H1 (cell line): ENCODE measurements around the gene BTF3L4. TPM values are rescaled to one million over a fixed set of nuclear protein-coding genes. Genes with fewer than 3 reads are reported as not detected.

Source experiments
- CBX5 ChIP-seq: fragments of 300-800, 300-1000 bp; sonication (generic); IDR thresholded peaks from 2 replicates; pipeline ENCODE4 v1.7.1; 2016; ENCODE audit warnings: antibody characterized with exemption, low read length, low read depth
- HDAC6 ChIP-seq: IDR thresholded peaks from one replicate; pipeline ENCODE4 v1.7.1; 2012; ENCODE audit warnings: low read depth, mild to moderate bottlenecking, inconsistent platforms, low read length, moderate library complexity
- JUN ChIP-seq: IDR thresholded peaks from 2 replicates; pipeline ENCODE4 v1.6.1; 2011; ENCODE audit warnings: low read depth, mild to moderate bottlenecking, improper control_type of control experiment, low read length
- KDM4A ChIP-seq: IDR thresholded peaks from one replicate; pipeline ENCODE4 v1.7.1; 2012; ENCODE audit warnings: low read depth, mild to moderate bottlenecking, moderate library complexity, low read length, inconsistent platforms; ENCODE audit not compliant: severe bottlenecking
- NRF1 ChIP-seq: IDR thresholded peaks from 2 replicates; pipeline ENCODE4 v1.6.1; 2011; ENCODE audit warnings: mild to moderate bottlenecking, low read depth, low read length, improper control_type of control experiment
- POLR2A ChIP-seq, 2 experiments: IDR thresholded peaks; 1 replicate in 1 of 2; 2 replicates in 1 of 2; pipeline ENCODE4 v1.6.1; 2011; ENCODE audit warnings: low read depth in 2 of 2, low read length in 2 of 2, mild to moderate bottlenecking in 2 of 2; ENCODE audit errors: control extremely low read depth in 1 of 2
- SP2 ChIP-seq: IDR thresholded peaks from 2 replicates; pipeline ENCODE4 v1.6.1; 2012; ENCODE audit warnings: mild to moderate bottlenecking, low read length, inconsistent platforms
- polyA plus RNA-seq, 7 experiments: library from polyadenylated mRNA; depleted of rRNA in 3 of 7; stranded (reverse) in 5 of 7; unstranded in 2 of 7; fragments of >200 nt in 5 of 7; fragments of 200-250 nt in 2 of 7; gene quantifications; 1 replicate in 5 of 7; 2 replicates in 1 of 7; 4 replicates in 1 of 7; pipeline versions ENCODE4 v1.2.1 to v1.2.3, GENCODE V29; 2011 to 2013; ENCODE audit warnings: missing spikeins in 2 of 7, mixed read lengths in 2 of 7
- total RNA-seq: library from RNA; stranded (reverse); fragmentation: NEBNext Ultra II Directional; extraction: Animal tissue kit (Norgen Biotek cat#: 25700); gene quantifications from 2 replicates; pipeline ENCODE4 v1.2.1, GENCODE V29; 2021

The BTF3L4 gene
- total and polyA plus RNA-seq, 2 of the 8 experiments (the other 6 are each of a cell fraction or from before 2014, with no cell fraction given) = 76.1 to 98.3 TPM

DNA sequence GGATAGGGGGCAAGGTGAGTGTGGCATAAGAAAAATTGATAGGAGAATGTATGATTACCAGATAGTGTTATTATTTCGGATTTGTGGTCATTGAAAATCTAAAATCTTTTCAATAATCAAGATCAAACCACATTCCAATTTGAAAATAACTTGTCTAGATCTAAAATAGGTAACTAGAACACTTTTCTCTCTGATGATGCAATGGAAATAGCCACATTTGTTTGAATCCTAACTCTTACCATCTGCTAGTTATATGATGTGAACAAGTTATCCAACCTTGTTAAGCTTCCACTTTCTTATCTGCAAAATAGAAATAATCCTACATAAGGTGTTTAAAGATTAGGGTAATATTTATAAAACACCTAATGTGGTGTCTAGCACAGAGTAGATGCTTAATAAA lies 3.8 kb downstream of the BTF3L4 start (continued):
- no peak for TF ChIP-seq NRF1
- no peak for TF ChIP-seq POLR2A (IDR thresholded peaks at IDR 0.05; ENCODE audit: control extremely low read depth in 1 of 2, low read depth in 2 of 2, low read length in 2 of 2)
- TF ChIP-seq JUN = no peak
- TF ChIP-seq CBX5 = no peak
- TF ChIP-seq KDM4A = no peak
- TF ChIP-seq SP2 = no peak
- no peak for TF ChIP-seq HDAC6
- TF ChIP-seq, all 59 proteins: peak for 0
